Ovary (tissue), 3 donors: Measurements from ENCODE around the gene PTPRU.

Experiments
- CTCF ChIP-seq, 3 donors: fragments of 450-650 bp in 2 of 3; fragments of 200-600 bp in 1 of 3; IDR thresholded peaks; one replicate each; pipeline versions ENCODE4 v1.5.1 to v1.8.0; 2016 to 2022; ENCODE audit warnings: antibody characterized with exemption in 3 of 3, mild to moderate bottlenecking in 1 of 3
- EP300 ChIP-seq: sonication (generic); formaldehyde crosslinking; IDR thresholded peaks from one replicate; pipeline ENCODE4 v1.6.1; 2017; ENCODE audit warnings: antibody characterized with exemption
- POLR2A ChIP-seq: fragments of 450-650 bp; IDR thresholded peaks from one replicate; pipeline ENCODE4 v1.6.1; 2017; ENCODE audit warnings: antibody characterized with exemption, mild to moderate bottlenecking, moderate library complexity
- donor health status: DM: no; HTN: no; CAD: no.

- TF ChIP-seq CTCF (IDR thresholded peaks at IDR 0.05) (no peak), EP300 (no peak), POLR2A (no peak)
These were observed 18.1 kb upstream of the PTPRU start for GRCh38 chr1:29218223-29218622.
